Hematopoietic multipotent progenitor cell treated with erythropoietin and hydrocortisone succinate and interleukin-3 and kit ligand, for 4 days (in vitro differentiated cells): ENCODE results near the gene SLC7A1.
A peak's percentile ranks its signal among the peaks of the same experiment; 100 is the strongest.

Source experiments
- DNase-seq: peaks from one replicate; pipeline ENCODE4 v3.0.0-alpha.2; 2015

SLC7A1 gene

GRCh38 chr13:29484236-29484635 is 111.3 kb downstream of the SLC7A1 start:
- no peak for DNase-seq

GRCh38 chr13:29483623-29484022 is 111.9 kb downstream of the SLC7A1 start:
- DNase-seq: no peak

GRCh38 chr13:29483211-29483610 is 112.3 kb downstream of the SLC7A1 start:
- DNase-seq: no peak

GRCh38 chr13:29482504-29482903 is 113.0 kb downstream of the SLC7A1 start:
- no peak for DNase-seq

- no peak for DNase-seq
Observed at GRCh38 chr13:29481603-29482002, 113.9 kb downstream of the SLC7A1 start.

GRCh38 chr13:29480893-29481525 is 114.5 kb downstream of the SLC7A1 start:
- DNase-seq: no peak

- no peak for DNase-seq
Observed at GRCh38 chr13:29479716-29480492, 115.6 kb downstream of the SLC7A1 start.

- no peak for DNase-seq
Observed at GRCh38 chr13:29476046-29476445, 119.4 kb downstream of the SLC7A1 start.

GRCh38 chr13:29474991-29475390 is 120.5 kb downstream of the SLC7A1 start:
- no peak for DNase-seq

- DNase-seq: no peak
Observed at GRCh38 chr13:29473166-29473565, 122.3 kb downstream of the SLC7A1 start.

GRCh38 chr13:29472332-29472961 is 123.0 kb downstream of the SLC7A1 start:
- peak; percentile 89 for DNase-seq

- DNase-seq: peak; percentile 85
Observed at GRCh38 chr13:29471551-29471950, 123.9 kb downstream of the SLC7A1 start.

GRCh38 chr13:29465741-29466293 is 129.7 kb downstream of the SLC7A1 start:
- DNase-seq: peak; percentile 22

GRCh38 chr13:29464105-29464679 is 131.3 kb downstream of the SLC7A1 start:
- DNase-seq: peak; percentile 68

GRCh38 chr13:29459813-29460355 is 135.6 kb downstream of the SLC7A1 start:
- DNase-seq: peak; percentile 77
